ENCODE data around the gene ERC1.

ERC1 gene

GRCh38 chr12:1473418-1473817 is 482.4 kb downstream of the ERC1 start:
- no peaks in the 10 kb centered on the region for H3F3A ChIP-seq (ENCODE audit: insufficient read depth, low read length)
- no peak overlapping the region for H3K4me3 ChIP-seq (ENCODE audit: low read length)
- H2AFZ ChIP-seq (ENCODE audit: low read length), result no peak overlapping the region
- TF ChIP-seq EZH2phosphoT487 (IDR thresholded peaks at IDR 0.05; ENCODE audit: low read length), result no peak
- TF ChIP-seq EZH2 (optimal IDR thresholded peaks at IDR 0.05; ENCODE audit: low read depth, low read length), result no peak
- TF ChIP-seq CTCF (IDR thresholded peaks at IDR 0.05; ENCODE audit: low read length), result no peak
- no peaks in the 10 kb centered on the region for H3K9me2 ChIP-seq (replicated peaks; ENCODE audit: insufficient read depth, low read length)
- H3K4me2 ChIP-seq (ENCODE audit: low read depth, low read length), result no peak overlapping the region
- no peaks in the 10 kb centered on the region for H3K4me1 ChIP-seq (ENCODE audit: low read length)
- no peaks in the 10 kb centered on the region for H3K27me3 ChIP-seq (replicated peaks; ENCODE audit: insufficient read depth, low read length)
- no peak overlapping the region for H3K9ac ChIP-seq (ENCODE audit: low read length)
- no peaks in the 10 kb centered on the region for H3K9me3 ChIP-seq (replicated peaks; ENCODE audit: insufficient read depth, low read length)
- H3K27ac ChIP-seq (ENCODE audit: low read length), result no peak overlapping the region
- no peaks in the 10 kb centered on the region for H3K79me2 ChIP-seq (ENCODE audit: low read length)
- no peaks in the 10 kb centered on the region for H4K20me1 ChIP-seq (ENCODE audit: insufficient read depth, low read length)
- DNase-seq, result no peak
- no peaks in the 10 kb centered on the region for H3K36me3 ChIP-seq (replicated peaks; ENCODE audit: insufficient read depth, low read length)

- H3K9ac ChIP-seq (ENCODE audit: low read length), result no peak overlapping the region
- TF ChIP-seq EZH2 (optimal IDR thresholded peaks at IDR 0.05; ENCODE audit: low read depth, low read length), result no peak
- no peak for TF ChIP-seq CTCF (IDR thresholded peaks at IDR 0.05; ENCODE audit: low read length)
- no peak for TF ChIP-seq EZH2phosphoT487 (IDR thresholded peaks at IDR 0.05; ENCODE audit: low read length)
- no peak overlapping the region for H2AFZ ChIP-seq (ENCODE audit: low read length)
- H3K4me2 ChIP-seq (ENCODE audit: low read depth, low read length), result no peak overlapping the region
- H3K36me3 ChIP-seq (replicated peaks; ENCODE audit: insufficient read depth, low read length), result no peaks in the 10 kb centered on the region
- H3F3A ChIP-seq (ENCODE audit: insufficient read depth, low read length), result no peaks in the 10 kb centered on the region
- H3K4me1 ChIP-seq (ENCODE audit: low read length), result no peaks in the 10 kb centered on the region
- no peaks in the 10 kb centered on the region for H3K9me3 ChIP-seq (replicated peaks; ENCODE audit: insufficient read depth, low read length)
- DNase-seq, result no peak
- no peak overlapping the region for H3K27ac ChIP-seq (ENCODE audit: low read length)
- H3K9me2 ChIP-seq (replicated peaks; ENCODE audit: insufficient read depth, low read length), result no peaks in the 10 kb centered on the region
- no peaks in the 10 kb centered on the region for H4K20me1 ChIP-seq (ENCODE audit: insufficient read depth, low read length)
- no peak overlapping the region for H3K4me3 ChIP-seq (ENCODE audit: low read length)
- H3K27me3 ChIP-seq (replicated peaks; ENCODE audit: insufficient read depth, low read length), result no peaks in the 10 kb centered on the region
- H3K79me2 ChIP-seq (ENCODE audit: low read length), result no peaks in the 10 kb centered on the region
These were observed 483.1 kb downstream of the ERC1 start for GRCh38 chr12:1474041-1474573.

DNA sequence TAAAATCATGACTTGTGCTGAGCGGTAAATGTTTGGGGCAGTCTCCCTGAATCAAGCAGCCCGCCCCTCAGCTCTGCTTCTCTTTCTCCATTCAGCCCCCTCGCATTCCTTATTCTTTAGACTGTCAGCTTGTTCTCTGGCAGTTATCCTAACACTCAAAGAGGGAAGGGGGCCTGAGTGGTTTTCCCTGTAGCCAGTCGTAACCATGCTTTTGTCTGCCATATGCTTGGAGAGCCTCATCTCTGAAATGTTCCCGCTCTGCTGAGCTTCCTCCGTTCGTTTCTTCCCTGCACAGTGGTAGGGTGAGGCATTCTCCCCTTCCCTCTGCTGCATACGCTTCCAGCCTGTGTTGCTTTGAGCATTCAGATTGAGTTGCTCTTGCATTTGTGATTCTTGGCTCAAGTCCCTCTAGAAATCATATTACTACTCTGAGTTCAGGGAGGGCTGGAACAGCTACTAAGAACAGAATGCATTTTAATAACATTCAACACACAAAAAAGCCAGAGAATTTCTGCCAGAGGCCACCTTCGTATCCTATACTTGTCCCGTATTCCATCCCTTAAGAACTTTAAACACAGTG is 483.6 kb downstream of the ERC1 start:
- Histone ChIP-seq H3K4me3 (ENCODE audit: low read length) (no peak overlapping the region), H3K4me1 (ENCODE audit: low read length) (no peaks in the 10 kb centered on the region), H3F3A (ENCODE audit: insufficient read depth, low read length) (no peaks in the 10 kb centered on the region), H3K36me3 (replicated peaks; ENCODE audit: insufficient read depth, low read length) (no peaks in the 10 kb centered on the region), H3K9ac (ENCODE audit: low read length) (no peak overlapping the region), H3K79me2 (ENCODE audit: low read length) (no peaks in the 10 kb centered on the region), H4K20me1 (ENCODE audit: insufficient read depth, low read length) (no peaks in the 10 kb centered on the region), H3K9me3 (replicated peaks; ENCODE audit: insufficient read depth, low read length) (no peaks in the 10 kb centered on the region), H3K27me3 (replicated peaks; ENCODE audit: insufficient read depth, low read length) (no peaks in the 10 kb centered on the region), H3K4me2 (ENCODE audit: low read depth, low read length) (no peak overlapping the region), H2AFZ (ENCODE audit: low read length) (no peak overlapping the region), H3K27ac (ENCODE audit: low read length) (no peak overlapping the region), H3K9me2 (replicated peaks; ENCODE audit: insufficient read depth, low read length) (no peaks in the 10 kb centered on the region)
- TF ChIP-seq EZH2phosphoT487 (IDR thresholded peaks at IDR 0.05; ENCODE audit: low read length), result no peak
- TF ChIP-seq EZH2 (optimal IDR thresholded peaks at IDR 0.05; ENCODE audit: low read depth, low read length), result no peak
- TF ChIP-seq CTCF (IDR thresholded peaks at IDR 0.05; ENCODE audit: low read length), result no peak
- no peak for DNase-seq

All from MM.1S (cell line).